GM15510 (cell line): ENCODE measurements around the gene ERBB4.

Experiments used
- POLR2A ChIP-seq: IDR thresholded peaks from 3 replicates; pipeline ENCODE4 v1.6.1; 2011; ENCODE audit warnings: borderline replicate concordance; ENCODE audit not compliant: insufficient read length; ENCODE audit errors: extremely low read depth

The ERBB4 gene

GRCh38 chr2:211454679-211455078 lies 1083.9 kb downstream of the ERBB4 start:
- TF ChIP-seq POLR2A = no peak

DNA sequence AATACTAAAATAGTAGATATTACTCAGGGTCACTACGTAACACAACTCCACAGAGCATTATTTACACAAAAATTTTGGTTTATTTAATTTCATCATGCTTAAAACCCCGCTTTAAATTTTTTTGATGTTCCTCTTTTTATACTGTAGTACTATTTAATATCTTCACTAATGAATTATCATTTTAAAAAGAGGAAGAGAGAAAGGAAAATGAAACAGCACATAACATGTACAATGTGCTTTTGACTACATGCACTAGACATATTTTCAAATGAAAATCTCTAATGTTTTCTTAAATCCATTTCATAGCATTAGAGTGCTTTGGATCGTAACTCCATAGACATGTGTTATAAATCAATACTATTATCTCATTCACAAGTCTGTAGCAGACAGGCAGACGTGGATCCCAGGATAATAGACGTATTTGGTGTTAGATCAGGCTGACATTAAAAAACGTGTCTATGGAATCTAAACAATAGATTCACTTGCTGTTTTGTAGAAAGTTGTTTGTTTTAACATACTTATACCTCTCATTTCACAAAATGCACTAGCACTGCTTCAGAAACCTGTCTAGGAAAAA lies 1085.2 kb downstream of the ERBB4 start:
- no peak for TF ChIP-seq POLR2A

GRCh38 chr2:211451642-211452041 lies 1087.0 kb downstream of the ERBB4 start:
- TF ChIP-seq POLR2A = no peak

- no peak for TF ChIP-seq POLR2A
These were observed 1088.8 kb downstream of the ERBB4 start for GRCh38 chr2:211449819-211450218.

- TF ChIP-seq POLR2A = no peak
These were observed 1091.1 kb downstream of the ERBB4 start for GRCh38 chr2:211447548-211447947.

- TF ChIP-seq POLR2A = no peak
These were observed 1098.5 kb downstream of the ERBB4 start for GRCh38 chr2:211440107-211440506.

- TF ChIP-seq POLR2A = no peak
These were observed 1099.6 kb downstream of the ERBB4 start for GRCh38 chr2:211439011-211439410.

- TF ChIP-seq POLR2A = no peak
These were observed 1101.2 kb downstream of the ERBB4 start for GRCh38 chr2:211437396-211437795.

GRCh38 chr2:211436182-211436581 lies 1102.4 kb downstream of the ERBB4 start:
- no peak for TF ChIP-seq POLR2A

DNA sequence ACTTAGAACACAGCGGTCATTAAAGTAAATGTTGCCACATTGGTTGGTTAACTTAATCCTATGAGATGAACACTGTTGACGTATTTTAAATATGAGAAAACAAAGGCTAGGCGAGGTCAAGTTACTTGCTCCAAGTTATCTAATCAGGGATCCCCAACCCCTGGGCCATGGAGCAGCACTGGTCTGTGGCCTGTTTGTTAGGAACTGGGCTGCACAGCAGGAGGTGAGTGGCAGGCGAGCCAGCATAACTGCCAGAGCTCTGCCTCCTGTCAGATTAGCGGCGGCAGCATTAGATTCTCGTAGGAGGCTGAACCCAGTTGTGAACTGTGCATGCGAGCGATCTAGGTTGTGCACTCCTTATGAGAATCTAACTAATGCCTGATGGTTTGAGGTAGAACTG lies 1103.3 kb downstream of the ERBB4 start:
- no peak for TF ChIP-seq POLR2A

GRCh38 chr2:211434773-211435172 lies 1103.8 kb downstream of the ERBB4 start:
- TF ChIP-seq POLR2A = no peak

GRCh38 chr2:211429256-211429920 lies 1109.2 kb downstream of the ERBB4 start:
- no peak for TF ChIP-seq POLR2A

DNA sequence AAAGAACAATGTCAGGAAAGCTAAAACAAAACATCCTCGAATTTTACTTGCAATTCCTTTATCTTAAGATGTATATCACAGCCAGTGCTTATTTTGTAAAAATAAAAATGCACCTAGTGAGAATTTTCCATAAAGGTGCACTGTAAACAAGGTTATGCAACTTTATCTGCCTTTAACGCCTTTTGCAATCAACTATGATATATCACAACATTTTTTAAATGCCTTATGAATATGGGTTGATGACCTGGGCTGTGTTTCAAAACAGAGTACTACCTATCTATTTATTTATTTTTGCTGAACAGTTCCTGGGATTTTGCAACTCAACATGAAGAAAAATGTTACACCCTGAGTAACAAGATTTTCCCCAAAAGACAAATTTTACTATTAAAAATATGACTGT lies 1112.4 kb downstream of the ERBB4 start:
- TF ChIP-seq POLR2A = no peak

GRCh38 chr2:211423018-211423417 lies 1115.6 kb downstream of the ERBB4 start:
- TF ChIP-seq POLR2A = no peak

DNA sequence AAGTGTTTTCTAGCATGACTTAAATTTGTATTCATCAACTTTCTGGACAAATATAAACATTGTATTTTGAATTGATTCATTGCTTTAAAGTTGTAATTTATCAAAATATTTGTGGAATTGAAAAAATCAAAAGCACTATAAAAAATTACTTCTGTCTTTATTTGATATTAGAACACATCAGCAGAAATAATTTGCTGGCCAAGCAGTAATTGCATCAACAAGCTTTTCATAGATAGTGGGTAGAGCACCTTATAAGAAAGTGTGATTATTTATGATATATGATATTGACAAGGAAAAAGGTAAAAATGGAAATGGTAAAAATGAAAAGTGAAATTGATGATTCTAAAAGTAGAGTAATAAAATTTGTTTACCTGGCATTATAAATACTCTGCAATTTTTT lies 1121.1 kb downstream of the ERBB4 start:
- no peak for TF ChIP-seq POLR2A

- no peak for TF ChIP-seq POLR2A
These were observed 1122.2 kb downstream of the ERBB4 start for GRCh38 chr2:211416373-211416772.
